ENCODE data around the gene DIP2C. TPM values are rescaled to one million over a fixed set of nuclear protein-coding genes. Genes with fewer than 3 reads are reported as not detected.
A peak's percentile ranks its signal among the peaks of the same experiment; 100 is the strongest.

Gene DIP2C
- total RNA-seq, 1 donor from 2014 or later: 23.1 TPM

- Mint-ChIP-seq H3K27me3 (no peaks in the 10 kb centered on the region), H3K9me3 (no peaks in the 10 kb centered on the region), H3K4me3 (no peak overlapping the region), H3K4me1 (ENCODE audit: unreplicated experiment) (peaks cover 10% of the 10 kb centered on the region), H3K27ac (peak overlapping the region; percentile 88), H3K36me3 (peaks cover 18% of the 10 kb centered on the region)
- no peak for DNase-seq (ENCODE audit: extremely low spot score, unreplicated experiment)
- TF ChIP-seq CTCF (conservative IDR thresholded peaks at IDR 0.05): no peak
Measured at GRCh38 chr10:644943-645334, 44.5 kb downstream of the DIP2C start.

GRCh38 chr10:644076-644942, 45.2 kb downstream of the DIP2C start:
- Mint-ChIP-seq H3K36me3 (peaks cover 18% of the 10 kb centered on the region), H3K9me3 (no peaks in the 10 kb centered on the region), H3K27ac (peak overlapping the region; percentile 88), H3K4me1 (ENCODE audit: unreplicated experiment) (peaks cover 9% of the 10 kb centered on the region), H3K4me3 (no peak overlapping the region), H3K27me3 (no peaks in the 10 kb centered on the region)
- no peak for TF ChIP-seq CTCF (conservative IDR thresholded peaks at IDR 0.05)
- no peak for DNase-seq (ENCODE audit: extremely low spot score, unreplicated experiment)

- DNase-seq (ENCODE audit: extremely low spot score, unreplicated experiment): no peak
- Mint-ChIP-seq H3K9me3 (no peaks in the 10 kb centered on the region), H3K36me3 (peaks cover 18% of the 10 kb centered on the region), H3K4me1 (ENCODE audit: unreplicated experiment) (peaks cover 16% of the 10 kb centered on the region), H3K27ac (peak overlapping the region; percentile 96), H3K27me3 (no peaks in the 10 kb centered on the region), H3K4me3 (peak overlapping the region; percentile 26)
- no peak for TF ChIP-seq CTCF (conservative IDR thresholded peaks at IDR 0.05)
Measured at GRCh38 chr10:642186-642890, 47.1 kb downstream of the DIP2C start.

GRCh38 chr10:641149-642010, 48.1 kb downstream of the DIP2C start:
- no peak for DNase-seq (ENCODE audit: extremely low spot score, unreplicated experiment)
- H3K36me3 Mint-ChIP-seq: peaks cover 18% of the 10 kb centered on the region
- H3K4me3 Mint-ChIP-seq: no peak overlapping the region
- TF ChIP-seq CTCF (conservative IDR thresholded peaks at IDR 0.05): no peak
- peak overlapping the region; percentile 96 for H3K27ac Mint-ChIP-seq
- H3K4me1 Mint-ChIP-seq (ENCODE audit: unreplicated experiment): peaks cover 22% of the 10 kb centered on the region
- H3K27me3 Mint-ChIP-seq: no peaks in the 10 kb centered on the region
- H3K9me3 Mint-ChIP-seq: no peaks in the 10 kb centered on the region

GRCh38 chr10:640673-641045, 48.8 kb downstream of the DIP2C start:
- H3K36me3 Mint-ChIP-seq: peaks cover 18% of the 10 kb centered on the region
- no peak overlapping the region for H3K4me3 Mint-ChIP-seq
- H3K9me3 Mint-ChIP-seq: no peaks in the 10 kb centered on the region
- H3K27me3 Mint-ChIP-seq: no peaks in the 10 kb centered on the region
- TF ChIP-seq CTCF (conservative IDR thresholded peaks at IDR 0.05): no peak
- no peak overlapping the region for H3K27ac Mint-ChIP-seq
- peaks cover 21% of the 10 kb centered on the region for H3K4me1 Mint-ChIP-seq (ENCODE audit: unreplicated experiment)
- DNase-seq (ENCODE audit: extremely low spot score, unreplicated experiment): no peak

All from type B pancreatic cell (in vitro differentiated cells).